ENCODE measurements around the gene FOXA3.
A peak's percentile ranks its signal among the peaks of the same experiment; 100 is the strongest.

FOXA3 gene

GRCh38 chr19:45883586-45883880, 19.4 kb downstream of the FOXA3 start:
- peak overlapping the region; percentile 89 for H3K27ac ChIP-seq
- TF ChIP-seq ZFX (IDR thresholded peaks at IDR 0.05): no peak
- TF ChIP-seq, protein P1, sequence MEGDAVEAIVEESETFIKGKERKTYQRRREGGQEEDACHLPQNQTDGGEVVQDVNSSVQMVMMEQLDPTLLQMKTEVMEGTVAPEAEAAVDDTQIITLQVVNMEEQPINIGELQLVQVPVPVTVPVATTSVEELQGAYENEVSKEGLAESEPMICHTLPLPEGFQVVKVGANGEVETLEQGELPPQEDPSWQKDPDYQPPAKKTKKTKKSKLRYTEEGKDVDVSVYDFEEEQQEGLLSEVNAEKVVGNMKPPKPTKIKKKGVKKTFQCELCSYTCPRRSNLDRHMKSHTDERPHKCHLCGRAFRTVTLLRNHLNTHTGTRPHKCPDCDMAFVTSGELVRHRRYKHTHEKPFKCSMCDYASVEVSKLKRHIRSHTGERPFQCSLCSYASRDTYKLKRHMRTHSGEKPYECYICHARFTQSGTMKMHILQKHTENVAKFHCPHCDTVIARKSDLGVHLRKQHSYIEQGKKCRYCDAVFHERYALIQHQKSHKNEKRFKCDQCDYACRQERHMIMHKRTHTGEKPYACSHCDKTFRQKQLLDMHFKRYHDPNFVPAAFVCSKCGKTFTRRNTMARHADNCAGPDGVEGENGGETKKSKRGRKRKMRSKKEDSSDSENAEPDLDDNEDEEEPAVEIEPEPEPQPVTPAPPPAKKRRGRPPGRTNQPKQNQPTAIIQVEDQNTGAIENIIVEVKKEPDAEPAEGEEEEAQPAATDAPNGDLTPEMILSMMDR (conservative IDR thresholded peaks at IDR 0.05): peak; percentile 66

GRCh38 chr19:45883881-45884681, 20.0 kb downstream of the FOXA3 start:
- H3K27ac ChIP-seq: peak overlapping the region; percentile 89; the same call in 1 of the 2 replicates
- TF ChIP-seq, protein P1 (conservative IDR thresholded peaks at IDR 0.05): no peak
- TF ChIP-seq ZFX (IDR thresholded peaks at IDR 0.05): no peak

GRCh38 chr19:45884682-45885555, 20.8 kb downstream of the FOXA3 start:
- no peak for TF ChIP-seq ZFX (IDR thresholded peaks at IDR 0.05)
- TF ChIP-seq, protein P1 (conservative IDR thresholded peaks at IDR 0.05): no peak
- H3K27ac ChIP-seq: peak overlapping the region; percentile 93

DNA sequence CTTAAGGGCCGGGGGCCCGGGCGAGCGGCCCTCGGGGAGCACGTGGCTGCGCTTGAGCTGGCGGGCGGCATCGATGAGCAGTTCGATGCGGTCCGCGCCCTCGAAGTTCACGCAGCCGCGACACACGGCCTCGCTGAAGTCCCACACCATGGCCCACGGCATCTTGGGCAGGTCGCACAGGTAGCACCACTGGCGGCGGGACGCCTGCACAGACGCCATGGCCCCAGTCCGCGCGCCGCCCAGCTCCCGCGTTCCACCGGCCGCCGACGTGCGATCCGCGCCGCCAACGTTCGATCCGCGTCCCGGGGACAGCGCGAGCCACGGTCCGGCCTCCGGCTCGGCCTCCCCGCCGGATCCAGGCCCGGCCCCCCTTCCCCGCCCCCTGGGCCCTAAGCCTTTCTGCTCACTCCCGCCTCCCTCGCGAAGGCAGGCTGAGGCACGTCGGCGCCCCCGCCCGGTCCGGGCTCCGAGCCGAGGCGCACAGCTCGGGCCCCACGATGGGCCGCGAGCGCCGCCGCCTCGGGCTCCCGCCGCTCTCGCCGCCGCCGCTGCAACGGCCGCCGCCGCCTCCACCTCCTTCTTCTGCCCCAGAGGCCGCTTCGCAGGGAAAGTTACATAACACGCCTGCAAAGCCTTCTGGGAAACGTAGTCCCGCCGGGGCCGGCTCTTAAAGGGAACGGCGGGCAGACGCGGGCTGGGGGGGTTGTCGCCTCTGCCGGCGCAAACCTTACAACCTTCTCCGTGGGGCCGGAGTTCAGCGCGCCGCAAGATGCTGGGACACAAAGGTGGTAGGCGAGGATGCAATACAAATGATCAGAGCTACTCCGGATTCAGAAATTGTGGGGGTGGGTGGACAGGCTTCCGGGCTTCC, 21.7 kb downstream of the FOXA3 start, which contains the start of gene IRF2BP1:
TSS of gene IRF2BP1 (minus strand) at position 586 of the 871 bp plus-strand sequence. CDS start at position 219, 367 bp downstream.
- H3K27ac ChIP-seq: peak within 1 kb of the TSS; percentile 93
- TF ChIP-seq, protein P1 (conservative IDR thresholded peaks at IDR 0.05): no peak
- TF ChIP-seq ZFX (IDR thresholded peaks at IDR 0.05): peak; percentile 78

DNA sequence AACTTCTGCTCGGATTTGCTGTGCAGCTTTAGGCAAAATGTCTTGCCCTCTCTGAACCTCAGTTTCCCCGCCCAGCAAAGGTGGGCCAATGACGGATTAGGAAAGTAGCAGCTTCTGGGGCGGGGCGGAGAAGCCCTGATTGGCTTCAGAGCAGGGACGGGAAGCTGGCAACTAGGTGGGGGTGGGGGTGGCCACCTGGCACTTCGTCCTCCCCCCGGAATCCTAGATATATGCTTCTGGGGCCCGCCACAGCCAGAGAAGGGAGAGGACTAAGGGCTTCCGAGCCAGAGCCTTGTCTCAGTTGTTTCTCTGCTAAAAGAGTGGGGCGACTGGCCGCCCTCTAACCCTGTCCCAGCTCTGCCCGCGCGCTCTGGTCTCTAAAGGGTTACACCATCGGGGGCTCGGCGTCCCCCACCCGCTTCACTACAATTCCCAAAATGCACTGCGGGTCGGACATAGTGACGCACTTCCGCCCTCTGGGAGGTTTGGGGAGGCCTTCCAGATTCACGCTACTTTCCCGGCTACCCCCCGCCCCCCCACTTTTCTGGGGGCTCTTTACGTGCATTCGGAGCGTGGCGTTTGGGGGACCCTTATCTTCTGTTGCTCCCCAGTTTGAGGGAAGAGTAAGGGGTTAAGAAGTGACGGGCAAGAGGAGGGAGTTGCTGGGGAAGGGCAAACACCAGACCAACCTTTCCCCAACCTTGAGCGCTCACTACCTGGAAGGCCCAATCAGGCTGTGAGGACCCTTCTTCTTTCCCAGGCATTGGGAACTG, 22.5 kb downstream of the FOXA3 start:
- TF ChIP-seq, protein P1 (conservative IDR thresholded peaks at IDR 0.05): no peak
- 0 out of 2 replicates have a peak, but pooled peaks have one; percentile 27 for TF ChIP-seq ZFX (IDR thresholded peaks at IDR 0.05)

DNA sequence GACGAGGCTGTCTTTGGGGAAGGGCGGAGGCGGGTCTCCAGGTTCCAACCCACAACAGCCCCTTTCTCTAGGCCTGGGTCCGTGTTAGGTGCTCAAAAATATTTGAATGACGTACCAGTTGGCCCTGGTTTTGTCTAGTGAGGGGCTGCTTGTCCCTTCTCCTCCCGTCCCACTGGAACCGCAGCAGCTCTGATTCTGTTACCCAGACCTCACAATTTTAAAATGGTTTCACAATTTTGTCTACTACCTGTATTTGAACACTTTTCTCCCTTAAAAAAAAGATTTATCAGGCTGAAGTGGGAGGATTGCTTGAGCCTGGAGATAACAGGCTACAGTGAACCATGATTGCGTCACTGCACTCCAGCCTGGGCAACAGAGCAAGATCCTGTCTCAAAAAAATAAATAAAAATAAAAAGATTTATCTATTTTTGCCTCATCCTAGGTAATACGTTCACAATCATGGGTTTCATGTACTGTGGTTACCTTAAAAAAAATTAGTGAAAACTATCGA, 23.1 kb downstream of the FOXA3 start:
- peak overlapping the region; percentile 93 for H3K27ac ChIP-seq
- TF ChIP-seq, protein P1 (conservative IDR thresholded peaks at IDR 0.05): no peak
- TF ChIP-seq ZFX (IDR thresholded peaks at IDR 0.05): no peak

More for the DNA sequence above, 22.5 kb downstream of the FOXA3 start:
- H3K27ac ChIP-seq: peak overlapping the region; percentile 93

Measured in C4-2B (cell line).